Prostate gland (tissue), 2 donors: ENCODE measurements around the gene DDOST. TPM values are rescaled to one million over a fixed set of nuclear protein-coding genes. Genes with fewer than 3 reads are reported as not detected.

Source experiments
- DNase-seq: peaks from one replicate; pipeline ENCODE4 v3.0.0-alpha.2; 2019; ENCODE audit warnings: low spot score
- H3K27ac ChIP-seq, 2 donors: fragments of 200-600 bp; sonication (generic); 2 replicates each; pipeline ENCODE4 v1.5.1; 2017 to 2019
- H3K27me3 ChIP-seq: fragments of 200-600 bp; sonication (generic); replicated peaks from 2 replicates; pipeline ENCODE4 v1.5.1; 2019; ENCODE audit not compliant: insufficient read depth
- H3K36me3 ChIP-seq, 2 donors: fragments of 200-600 bp; sonication (generic); 1 replicate in 1 of 2; 2 replicates in 1 of 2; pipeline versions ENCODE4 v1.5.1 to v1.8.1; 2017 to 2019
- H3K4me1 ChIP-seq: fragments of 200-600 bp; sonication (generic); replicated peaks from 2 replicates; pipeline ENCODE4 v1.5.1; 2019
- H3K4me3 ChIP-seq, 2 donors: fragments of 200-600 bp; sonication (generic); 2 replicates each; pipeline ENCODE4 v1.5.1; 2017 to 2019
- H3K9me3 ChIP-seq: fragments of 200-600 bp; sonication (generic); 2 replicates; pipeline ENCODE4 v1.5.1; 2017
- CTCF ChIP-seq, 4 experiments: fragments of 200-600 bp in 2 of 4; fragments of 450-650 bp in 2 of 4; sonication (generic) in 2 of 4; IDR thresholded peaks; 1 replicate in 3 of 4; 2 replicates in 1 of 4; pipeline ENCODE4 v1.5.1; 2016 to 2019; ENCODE audit warnings: antibody characterized with exemption in 4 of 4, mild to moderate bottlenecking in 2 of 4, moderate library complexity in 2 of 4
- POLR2A ChIP-seq: fragments of 450-650 bp; IDR thresholded peaks from one replicate; pipeline ENCODE4 v1.6.1; 2016; ENCODE audit warnings: antibody characterized with exemption, mild to moderate bottlenecking
- POLR2AphosphoS5 ChIP-seq: sonication (generic); formaldehyde crosslinking; IDR thresholded peaks from one replicate; pipeline ENCODE4 v1.6.1; 2017; ENCODE audit warnings: antibody characterized with exemption
- WGBS: methylation state at CpG from one replicate; pipeline ENCODE4 v1.1.5; 2018; 5-methylcytosine and 5-hydroxymethylcytosine counted together
- intact Hi-C: fragments of 100-400 bp; cut with DNase I; formaldehyde crosslinking; loops from one replicate; pipeline ENCODE4 v1.14.2; 2022
- total RNA-seq, 2 donors: library from RNA; depleted of rRNA; stranded (reverse); fragments of >200 nt; gene quantifications; one replicate each; pipeline ENCODE4 v1.1.0, GENCODE V29; 2016

The DDOST gene
- total RNA-seq, 2 donors from 2014 or later: 223 to 264 TPM

- Histone ChIP-seq H3K4me3 (peak overlapping the region; percentile 72 to 85), H3K27me3 (no peaks in the 10 kb centered on the region), H3K27ac (no peak overlapping the region), H3K4me1 (no peaks in the 10 kb centered on the region), H3K9me3 (no peaks in the 10 kb centered on the region), H3K36me3 (peaks cover 2 to 4% of the 10 kb centered on the region in 2 donors)
- intact Hi-C loops: no loop called here
- DNase-seq: no peak
- TF ChIP-seq POLR2AphosphoS5 (no peak), POLR2A (no peak), CTCF (IDR thresholded peaks at IDR 0.05) (no peak)
- WGBS: 14% methylated on average over 3 of the region's 3 CpGs
Measured at GRCh38 chr1:20660363-20660762, 806 bp downstream of the DDOST start.

- Histone ChIP-seq H3K4me3 (no peak overlapping the region), H3K36me3 (peaks cover 7 to 12% of the 10 kb centered on the region in 2 donors), H3K27ac (no peak overlapping the region), H3K4me1 (no peaks in the 10 kb centered on the region), H3K27me3 (no peaks in the 10 kb centered on the region), H3K9me3 (no peaks in the 10 kb centered on the region)
- no peak for DNase-seq
- intact Hi-C loops: no loop called here
- TF ChIP-seq CTCF (IDR thresholded peaks at IDR 0.05) (no peak), POLR2A (no peak), POLR2AphosphoS5 (no peak)
- 86% methylated on average over 16 of the region's 16 CpGs for WGBS
Measured at GRCh38 chr1:20658166-20658915, 2.8 kb downstream of the DDOST start.

GRCh38 chr1:20657024-20657423 lies 4.1 kb downstream of the DDOST start:
- no peak overlapping the region for H3K4me3 ChIP-seq
- no peak overlapping the region for H3K27ac ChIP-seq
- no peaks in the 10 kb centered on the region for H3K9me3 ChIP-seq
- no peak for TF ChIP-seq CTCF (IDR thresholded peaks at IDR 0.05)
- TF ChIP-seq POLR2AphosphoS5: no peak
- TF ChIP-seq POLR2A: no peak
- DNase-seq: no peak
- H3K4me1 ChIP-seq: no peaks in the 10 kb centered on the region
- intact Hi-C loops: no loop called here
- H3K36me3 ChIP-seq: peaks cover 13 to 18% of the 10 kb centered on the region in 2 donors
- no peaks in the 10 kb centered on the region for H3K27me3 ChIP-seq
- 85% methylated on average over 12 of the region's 12 CpGs for WGBS

- Histone ChIP-seq H3K4me3 (no peak overlapping the region), H3K27me3 (no peaks in the 10 kb centered on the region), H3K36me3 (peaks cover 13 to 19% of the 10 kb centered on the region in 2 donors), H3K9me3 (no peaks in the 10 kb centered on the region), H3K4me1 (no peaks in the 10 kb centered on the region), H3K27ac (no peak overlapping the region)
- intact Hi-C loops: no loop called here
- WGBS: 75% methylated on average over 20 of the region's 20 CpGs
- TF ChIP-seq CTCF (IDR thresholded peaks at IDR 0.05) (no peak), POLR2A (no peak), POLR2AphosphoS5 (no peak)
- no peak for DNase-seq
Measured at GRCh38 chr1:20654104-20654690, 7.0 kb downstream of the DDOST start.

- Histone ChIP-seq H3K36me3 (peaks cover 20 to 37% of the 10 kb centered on the region in 2 donors), H3K4me3 (no peak overlapping the region), H3K27ac (no peak overlapping the region), H3K9me3 (no peaks in the 10 kb centered on the region), H3K27me3 (no peaks in the 10 kb centered on the region), H3K4me1 (no peaks in the 10 kb centered on the region)
- TF ChIP-seq CTCF (IDR thresholded peaks at IDR 0.05) (no peak), POLR2A (no peak), POLR2AphosphoS5 (no peak)
- intact Hi-C loops: no loop called here
- WGBS: 92% methylated on average over 15 of the region's 15 CpGs
- no peak for DNase-seq
Measured at GRCh38 chr1:20652300-20652699, 8.9 kb downstream of the DDOST start.
